ENCODE results near the gene PLXNB3.
"Not testable (repeated sequence)": the region's sequence is repeated elsewhere in the genome, so short reads cannot be mapped to it uniquely, and the experiment has no call there.

The PLXNB3 gene

DNA sequence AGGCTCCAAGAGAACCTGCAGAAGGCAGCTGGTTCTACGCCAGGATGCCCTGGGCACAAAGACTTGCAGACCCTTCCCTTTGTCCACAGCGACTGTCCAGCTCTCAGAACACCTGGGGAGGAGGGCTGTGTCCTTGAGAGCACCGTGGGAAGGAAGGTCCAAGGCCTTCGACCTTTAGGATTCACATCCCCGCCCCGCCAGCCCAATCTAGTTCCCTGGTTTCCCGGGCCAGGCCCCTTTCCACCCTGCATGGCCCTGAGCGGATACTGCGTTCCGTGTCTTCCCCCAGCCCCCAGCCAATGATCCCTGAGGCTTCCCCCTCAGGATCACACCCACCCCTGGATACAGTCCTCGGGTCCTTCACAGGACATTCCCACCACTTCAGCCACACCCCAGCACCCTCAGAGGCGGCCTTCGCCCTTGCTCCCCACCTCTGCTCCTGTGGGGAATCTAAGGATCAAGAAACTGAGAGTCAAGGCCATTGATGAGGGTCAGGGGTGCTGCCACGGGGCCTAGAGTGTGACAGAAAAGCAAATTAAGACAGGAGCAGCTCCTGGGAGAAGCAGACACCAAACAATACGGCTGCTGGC lies 30.3 kb upstream of the PLXNB3 start:
- DNase-seq, result no peak

GRCh38 chrX:153734871-153735270 lies 29.2 kb upstream of the PLXNB3 start:
- DNase-seq, result no peak

- no peak for DNase-seq
Measured at GRCh38 chrX:153735274-153735673, 28.8 kb upstream of the PLXNB3 start.

- DNase-seq, result no peak
Measured at GRCh38 chrX:153736071-153736820, 27.8 kb upstream of the PLXNB3 start.

GRCh38 chrX:153736871-153737441 lies 27.1 kb upstream of the PLXNB3 start:
- no peak for DNase-seq

GRCh38 chrX:153738056-153738605 lies 25.9 kb upstream of the PLXNB3 start:
- DNase-seq, result no peak

DNA sequence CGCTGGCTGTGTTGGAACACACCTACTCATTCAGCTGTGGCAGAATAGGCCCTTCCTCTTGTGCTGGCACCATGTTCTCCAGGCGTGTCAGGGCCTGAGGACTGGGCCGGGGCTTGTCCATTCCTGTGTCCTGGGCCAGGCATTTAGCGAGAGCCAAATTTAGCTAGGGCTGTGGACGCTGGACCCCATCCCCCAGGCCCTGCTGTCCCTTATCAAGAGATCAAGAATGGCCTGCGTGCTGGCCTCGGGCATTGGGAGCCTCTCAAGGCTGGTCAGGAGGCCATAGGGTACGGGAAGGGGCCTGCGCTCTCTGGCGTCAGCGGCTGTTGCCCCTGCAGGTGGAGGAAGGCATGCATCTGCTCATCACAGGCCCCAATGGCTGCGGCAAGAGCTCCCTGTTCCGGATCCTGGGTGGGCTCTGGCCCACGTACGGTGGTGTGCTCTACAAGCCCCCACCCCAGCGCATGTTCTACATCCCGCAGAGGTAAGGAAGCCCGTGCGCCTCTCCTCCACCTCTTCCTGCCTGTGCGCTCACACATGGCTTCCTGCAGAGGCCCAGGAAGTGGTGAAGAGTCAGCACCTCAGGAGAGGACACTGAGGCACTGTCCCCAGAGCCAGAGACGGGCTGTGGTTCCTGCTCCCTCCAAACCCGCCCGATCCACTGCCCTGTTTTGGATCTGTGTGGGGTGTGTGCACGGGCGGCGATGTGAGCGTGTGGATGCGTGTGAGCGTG lies 24.1 kb upstream of the PLXNB3 start:
- no peak for DNase-seq

GRCh38 chrX:153740631-153741222 lies 23.3 kb upstream of the PLXNB3 start:
- no peak for DNase-seq

DNA sequence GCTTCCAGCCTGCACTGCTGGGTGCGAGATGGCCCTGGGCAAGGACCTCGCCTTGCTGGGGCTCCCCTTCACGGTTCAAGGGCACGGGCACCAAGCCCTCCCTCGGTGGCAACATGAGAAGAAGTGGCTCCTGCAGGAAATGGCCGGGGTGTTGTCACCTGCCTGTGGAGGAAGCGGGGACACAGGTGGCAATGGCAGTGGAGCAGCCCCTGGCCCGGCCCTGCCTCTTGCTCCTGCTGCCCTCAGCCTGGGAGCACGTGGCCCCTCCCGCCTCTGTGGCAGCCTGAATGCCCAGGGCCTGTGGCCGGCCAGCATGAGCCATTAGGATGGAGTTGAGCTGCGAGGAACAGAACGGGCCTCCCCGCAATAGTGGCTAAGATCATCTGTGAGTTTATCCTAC lies 22.6 kb upstream of the PLXNB3 start:
- no peak for DNase-seq

- not testable (repeated sequence) for DNase-seq
Measured at GRCh38 chrX:153742111-153742510, 21.9 kb upstream of the PLXNB3 start.

- DNase-seq, result not testable (repeated sequence)
Measured at GRCh38 chrX:153742796-153743467, 21.1 kb upstream of the PLXNB3 start.

GRCh38 chrX:153743468-153744209 lies 20.4 kb upstream of the PLXNB3 start:
- peak; percentile 28 for DNase-seq

DNA sequence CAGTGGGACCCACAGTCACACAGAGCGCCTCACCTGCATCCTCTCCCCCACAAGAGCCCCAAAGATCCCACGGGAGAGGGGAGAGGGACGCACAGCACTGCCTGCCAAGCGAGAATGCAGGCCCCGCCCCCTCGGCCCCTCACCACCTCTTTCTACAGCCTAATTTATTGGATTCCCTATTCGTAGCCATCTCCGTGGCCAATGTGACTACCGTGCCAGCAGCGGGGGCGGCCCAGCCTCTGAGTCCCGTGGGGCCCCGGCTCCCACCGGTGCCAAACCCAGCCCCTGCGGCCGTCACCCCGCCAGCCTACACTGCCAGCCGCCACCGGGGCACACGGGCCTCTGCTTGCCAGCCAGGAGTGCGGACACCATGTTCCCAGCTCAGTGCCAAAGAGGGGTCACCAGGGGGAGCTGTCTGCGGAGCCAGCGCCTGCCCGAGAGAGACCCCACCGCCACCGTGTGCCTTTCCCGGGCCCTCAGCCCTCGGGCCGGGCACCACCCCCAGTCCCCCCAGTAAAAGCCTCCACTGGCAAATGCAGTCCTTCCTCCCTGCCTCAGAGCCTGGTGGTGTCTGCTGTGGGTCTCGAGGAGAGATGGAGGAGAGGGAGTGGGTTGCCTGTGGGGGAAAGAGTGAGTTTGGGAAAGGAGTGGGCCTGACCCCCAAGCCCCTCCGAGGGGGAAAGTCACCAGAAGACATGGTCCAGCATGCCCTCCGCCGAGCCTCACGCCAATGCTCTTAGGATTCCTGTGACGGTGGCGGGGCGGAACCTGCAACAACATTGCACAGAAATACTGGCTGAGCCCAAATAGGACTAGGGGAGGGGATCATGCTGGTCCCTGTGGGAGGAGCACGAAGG lies 19.6 kb upstream of the PLXNB3 start:
- DNase-seq, result peak; percentile 31

- DNase-seq, result not testable (repeated sequence)
Measured at GRCh38 chrX:153745067-153745433, 19.0 kb upstream of the PLXNB3 start.

DNA sequence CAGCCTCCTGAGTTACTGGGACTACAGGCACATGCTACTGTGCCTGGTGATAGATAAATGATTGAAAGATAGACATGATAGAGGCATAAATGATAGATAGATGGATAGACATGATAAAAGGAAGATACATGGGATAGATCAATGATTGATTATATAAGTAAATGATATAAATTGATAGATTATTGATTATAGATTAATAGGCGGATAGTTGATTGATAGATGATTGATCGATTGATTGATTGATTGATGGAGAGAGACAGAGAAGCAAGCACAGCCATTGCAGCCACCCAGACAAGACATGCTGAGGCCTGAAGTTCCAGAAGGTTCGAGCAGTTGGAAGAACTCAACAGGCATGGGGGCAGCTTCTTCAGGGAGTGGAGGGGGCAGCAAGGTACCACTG lies 17.7 kb upstream of the PLXNB3 start:
- no peak for DNase-seq

GRCh38 chrX:153746991-153747390 lies 17.1 kb upstream of the PLXNB3 start:
- DNase-seq, result not testable (repeated sequence)

- DNase-seq, result not testable (repeated sequence)
Measured at GRCh38 chrX:153749017-153749416, 15.0 kb upstream of the PLXNB3 start.

DNA sequence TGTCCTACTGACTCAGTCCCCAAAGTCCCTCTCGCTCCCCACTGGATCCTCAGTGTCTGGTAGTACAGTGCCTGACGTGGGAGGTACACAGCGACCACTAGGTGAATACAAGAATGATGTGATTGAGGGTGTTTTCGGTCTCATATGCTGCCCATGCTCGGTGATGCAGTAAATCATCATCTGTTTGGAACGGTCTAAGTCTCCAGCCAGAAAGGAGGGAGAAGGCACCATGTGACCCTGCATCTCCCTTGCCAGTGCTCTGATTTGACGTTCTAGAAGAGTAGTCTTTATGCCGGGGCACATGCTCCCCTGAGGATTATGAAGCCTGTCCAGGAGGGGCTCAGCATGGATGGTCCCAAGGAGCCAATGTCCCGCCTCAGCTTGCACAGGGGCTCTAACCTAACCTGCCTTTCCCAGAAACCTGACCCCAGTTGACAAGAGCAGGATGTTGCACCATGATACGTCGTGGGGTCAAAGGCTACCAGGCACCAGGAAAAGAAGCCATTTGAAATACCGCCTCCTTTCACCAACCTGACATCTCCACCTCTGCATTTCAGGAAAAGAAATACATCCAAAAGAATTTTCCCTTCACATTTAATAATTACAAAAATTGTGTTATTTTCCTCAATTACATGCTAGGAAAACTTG lies 13.8 kb upstream of the PLXNB3 start:
- no peak for DNase-seq

DNA sequence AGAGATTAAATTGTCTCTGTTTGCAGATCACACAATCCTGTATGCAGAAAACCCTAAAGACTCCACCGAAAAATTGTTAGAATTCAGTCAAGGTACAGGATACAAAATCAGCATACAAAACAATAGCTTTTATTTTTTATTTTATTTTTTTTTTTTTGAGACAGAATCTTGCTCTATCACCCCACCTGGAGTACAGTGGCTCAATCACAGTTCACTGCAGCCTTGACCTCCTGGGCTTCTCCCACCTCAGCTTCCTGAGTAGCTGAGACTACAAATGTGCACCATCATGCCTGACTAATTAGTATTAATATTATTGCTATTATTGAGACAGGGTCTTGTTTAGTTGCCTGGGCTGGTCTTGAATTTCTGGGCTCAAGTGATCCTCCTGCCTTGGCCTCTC lies 8.9 kb upstream of the PLXNB3 start:
- no peak for DNase-seq

DNA sequence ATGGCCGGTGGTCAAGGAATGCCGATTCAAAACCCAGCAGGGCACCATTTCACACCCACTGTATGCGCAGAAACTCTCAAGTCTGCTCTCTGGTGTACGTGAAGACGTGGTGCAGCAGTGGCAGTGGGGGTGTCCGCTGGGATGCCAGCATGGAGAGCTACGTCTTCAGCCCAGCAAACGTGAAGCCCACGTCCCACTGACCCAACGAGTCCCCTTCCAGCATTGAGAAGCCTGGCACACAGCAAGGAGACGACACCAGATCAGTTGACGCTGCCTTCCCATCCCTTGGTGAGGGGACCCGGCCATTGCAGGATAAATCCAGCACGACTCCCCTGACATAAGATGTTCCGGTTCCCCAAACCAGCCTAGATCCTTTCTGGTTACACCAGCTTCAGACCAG lies 2.2 kb upstream of the PLXNB3 start:
- DNase-seq, result no peak
